SK-N-SH (cell line): ENCODE measurements around the gene SH2D3C. TPM values are rescaled to one million over a fixed set of nuclear protein-coding genes. Genes with fewer than 3 reads are reported as not detected.

Experiments
- CTCF ChIA-PET: fragments of 300-600, 350-600 bp; formaldehyde crosslinking; extraction: SDS; loops from one replicate; lab custom pipeline; 2021; lab: Yijun Ruan, JAX
- POLR2A ChIA-PET: fragments of 350-600 bp; sonication (Branson Sonifier 250); formaldehyde crosslinking; extraction: SDS; loops from one replicate; lab custom pipeline; 2020; ENCODE audit warnings: antibody characterized with exemption, inconsistent platforms; lab: Yijun Ruan, JAX
- DNase-seq: peaks from one replicate; pipeline ENCODE4 v3.0.0; 2012
- H2AFZ ChIP-seq: fragments of 200-600 bp; sonication (generic); 2 replicates; pipeline ENCODE4 v1.8.1; 2016; ENCODE audit warnings: antibody characterized with exemption, mild to moderate bottlenecking, low read depth
- H3F3A ChIP-seq: fragments of 200-600 bp; sonication (generic); replicated peaks from 2 replicates; pipeline ENCODE3; 2016; ENCODE audit warnings: antibody characterized with exemption, mild to moderate bottlenecking; ENCODE audit not compliant: insufficient read depth
- H3K27ac ChIP-seq, 2 experiments: fragments of 200-500 bp in 1 of 2; fragments of 200-600 bp in 1 of 2; sonication (Bioruptor generic) in 1 of 2; sonication (generic), shearing (Covaris generic) in 1 of 2; 2 replicates each; pipeline versions ENCODE4 v1.5.1 to v1.6.1; 2014 to 2016; ENCODE audit warnings: low read depth in 2 of 2, inconsistent platforms in 1 of 2, low read length in 1 of 2, mild to moderate bottlenecking in 1 of 2, mixed read lengths in 1 of 2
- H3K27me3 ChIP-seq: fragments of 200-600 bp; sonication (generic), shearing (Covaris generic); 2 replicates; pipeline ENCODE4 v1.6.1; 2016; ENCODE audit warnings: mixed run types; ENCODE audit not compliant: insufficient read depth
- H3K36me3 ChIP-seq, 2 experiments: fragments of 200-500 bp in 1 of 2; fragments of 200-600 bp in 1 of 2; sonication (Bioruptor generic) in 1 of 2; sonication (generic) in 1 of 2; replicated peaks in 1 of 2; 2 replicates each; pipeline versions ENCODE3 to v1.5.1; 2014 to 2016; ENCODE audit warnings: low read length in 1 of 2, mild to moderate bottlenecking in 1 of 2; ENCODE audit not compliant: insufficient read depth in 2 of 2, control insufficient read depth in 1 of 2
- H3K4me1 ChIP-seq, 2 experiments: fragments of 200-500 bp in 1 of 2; fragments of 200-600 bp in 1 of 2; sonication (Bioruptor generic) in 1 of 2; sonication (generic), shearing (Covaris generic) in 1 of 2; 2 replicates each; pipeline versions ENCODE4 v1.5.1 to v1.6.1; 2014 to 2016; ENCODE audit warnings: low read depth in 1 of 2, low read length in 1 of 2, mixed run types in 1 of 2; ENCODE audit not compliant: insufficient read depth in 2 of 2, control insufficient read depth in 1 of 2
- H3K4me2 ChIP-seq: fragments of 200-600 bp; sonication (generic), shearing (Covaris generic); 2 replicates; pipeline ENCODE4 v1.6.1; 2017; ENCODE audit warnings: mixed run types
- H3K4me3 ChIP-seq, 2 experiments: fragments of 200-500 bp in 1 of 2; fragments of 200-600 bp in 1 of 2; sonication (Bioruptor generic) in 1 of 2; sonication (generic), shearing (Covaris generic) in 1 of 2; 2 replicates each; pipeline versions ENCODE4 v1.5.1 to v1.8.1; 2014 to 2016; ENCODE audit warnings: low read depth in 2 of 2, inconsistent platforms in 1 of 2, low read length in 1 of 2, mild to moderate bottlenecking in 1 of 2, mixed read lengths in 1 of 2, moderate library complexity in 1 of 2
- H3K79me2 ChIP-seq: fragments of 200-600 bp; sonication (generic); 2 replicates; pipeline ENCODE4 v1.8.1; 2017; ENCODE audit warnings: mild to moderate bottlenecking; ENCODE audit not compliant: insufficient read depth
- H3K9ac ChIP-seq: fragments of 200-600 bp; sonication (generic); 2 replicates; pipeline ENCODE4 v1.6.1; 2017; ENCODE audit warnings: mixed run types
- H3K9me2 ChIP-seq: fragments of 200-600 bp; sonication (generic); 2 replicates; pipeline ENCODE4 v1.6.1; 2017; ENCODE audit warnings: mixed run types
- H3K9me3 ChIP-seq: fragments of 200-600 bp; sonication (generic); 2 replicates; pipeline ENCODE4 v1.6.1; 2017; ENCODE audit warnings: mixed run types, mild to moderate bottlenecking, moderate library complexity
- H4K20me1 ChIP-seq: fragments of 200-600 bp; sonication (generic); 2 replicates; pipeline ENCODE4 v1.6.1; 2017; ENCODE audit warnings: mild to moderate bottlenecking, mixed run types; ENCODE audit not compliant: insufficient read depth
- ELF1 ChIP-seq: IDR thresholded peaks from 2 replicates; pipeline ENCODE4 v1.4.0; 2012
- EP300 ChIP-seq, 2 experiments: IDR thresholded peaks; 2 replicates each; pipeline versions ENCODE4 v1.4.0 to v1.6.1; 2012; ENCODE audit warnings: borderline replicate concordance in 1 of 2, low read depth in 1 of 2, low read length in 1 of 2
- FOSL2 ChIP-seq: IDR thresholded peaks from 2 replicates; pipeline ENCODE4 v1.4.0; 2012; ENCODE audit warnings: low read depth, mild to moderate bottlenecking, moderate library complexity, borderline replicate concordance
- FOXM1 ChIP-seq: IDR thresholded peaks from 2 replicates; pipeline ENCODE4 v1.4.0; 2012; ENCODE audit warnings: low read depth, mild to moderate bottlenecking
- GABPA ChIP-seq: IDR thresholded peaks from 2 replicates; pipeline ENCODE4 v1.4.0; 2012; ENCODE audit warnings: low read depth, mild to moderate bottlenecking
- GATA2 ChIP-seq: sonication (generic); formaldehyde crosslinking; IDR thresholded peaks from 2 replicates; pipeline ENCODE4 v1.5.0; 2020; ENCODE audit warnings: mild to moderate bottlenecking, missing genetic modification reagents
- IRF3 ChIP-seq: fragments of 150-350 bp; IDR thresholded peaks from 2 replicates; pipeline ENCODE4 v1.6.1; 2016; ENCODE audit warnings: mild to moderate bottlenecking, low read depth, low read length
- JUND ChIP-seq: IDR thresholded peaks from 2 replicates; pipeline ENCODE4 v1.4.0; 2012
- MAX ChIP-seq: IDR thresholded peaks from 2 replicates; pipeline ENCODE4 v1.4.0; 2012; ENCODE audit warnings: low read depth
- NFIC ChIP-seq: IDR thresholded peaks from 2 replicates; pipeline ENCODE4 v1.4.0; 2012; ENCODE audit warnings: borderline replicate concordance
- NRF1 ChIP-seq: IDR thresholded peaks from 2 replicates; pipeline ENCODE4 v1.6.1; 2012; ENCODE audit warnings: low read depth, mild to moderate bottlenecking, low read length
- PBX3 ChIP-seq: IDR thresholded peaks from 2 replicates; pipeline ENCODE4; 2012
- RAD21 ChIP-seq: IDR thresholded peaks from 2 replicates; pipeline ENCODE4 v1.6.1; 2012; ENCODE audit warnings: mild to moderate bottlenecking, low read length
- RCOR1 ChIP-seq: fragments of 150-350 bp; IDR thresholded peaks from 2 replicates; pipeline ENCODE4 v1.6.1; 2017; ENCODE audit warnings: antibody characterized with exemption, low read length
- REST ChIP-seq: IDR thresholded peaks from 2 replicates; pipeline ENCODE4 v1.6.1; 2012; ENCODE audit warnings: mild to moderate bottlenecking, low read depth, low read length, moderate library complexity
- SIN3A ChIP-seq: IDR thresholded peaks from 2 replicates; pipeline ENCODE4 v1.6.1; 2012; ENCODE audit warnings: low read depth, mild to moderate bottlenecking, low read length, moderate library complexity, borderline replicate concordance
- SMC3 ChIP-seq: IDR thresholded peaks from 2 replicates; pipeline ENCODE4 v1.6.1; 2012; ENCODE audit warnings: low read depth, low read length, improper control_type of control experiment
- TAF1 ChIP-seq: IDR thresholded peaks from 2 replicates; pipeline ENCODE4 v1.6.1; 2012; ENCODE audit warnings: low read depth, mild to moderate bottlenecking, low read length, moderate library complexity, borderline replicate concordance
- TCF12 ChIP-seq: IDR thresholded peaks from 2 replicates; pipeline ENCODE4 v1.4.0; 2012
- TEAD4 ChIP-seq: IDR thresholded peaks from 2 replicates; pipeline ENCODE4 v1.4.0; 2012; ENCODE audit warnings: mild to moderate bottlenecking, borderline replicate concordance; ENCODE audit not compliant: insufficient read depth
- USF1 ChIP-seq: IDR thresholded peaks from 2 replicates; pipeline ENCODE4 v1.4.0; 2012; ENCODE audit warnings: low read depth, borderline replicate concordance
- YY1 ChIP-seq: IDR thresholded peaks from 2 replicates; pipeline ENCODE4 v1.4.0; 2012; ENCODE audit warnings: low read depth, mild to moderate bottlenecking
- ZBTB33 ChIP-seq: IDR thresholded peaks from 2 replicates; pipeline ENCODE4 v1.4.0; 2012; ENCODE audit warnings: low read depth, borderline replicate concordance
- WGBS: methylation state at CpG from one replicate; pipeline ENCODE4 v1.1.6; 2017; ENCODE audit warnings: low lambda C conversion rate; 5-methylcytosine and 5-hydroxymethylcytosine counted together
- polyA plus RNA-seq, 3 experiments: library from polyadenylated mRNA; depleted of rRNA; stranded (reverse); fragments of >200 nt; gene quantifications; 2 replicates each; pipeline ENCODE4 v1.2.3, GENCODE V29; 2012

The SH2D3C gene
- polyA plus RNA-seq, 1 of the 3 experiments (the other 2 are of a cell fraction) = 0.15 TPM

- Histone ChIP-seq H3K36me3 (peaks cover 0 to 3% of the 10 kb centered on the region in 2 experiments), H3K4me2 (peak within 1 kb of the TSS; percentile 91), H3K27ac (peak within 1 kb of the TSS; percentile 62 to 93), H2AFZ (peak within 1 kb of the TSS; percentile 82), H3K9me2 (no peaks in the 10 kb centered on the region), H3K27me3 (no peaks in the 10 kb centered on the region), H3K4me3 (peak within 1 kb of the TSS; percentile 79), H3K79me2 (no peaks in the 10 kb centered on the region), H3K9ac (peak within 1 kb of the TSS; percentile 65), H4K20me1 (no peaks in the 10 kb centered on the region), H3K4me1 (peaks cover 5 to 11% of the 10 kb centered on the region in 2 experiments; a peak in 1 of 4 replicates), H3K9me3 (no peaks in the 10 kb centered on the region), H3F3A (peaks cover 2% of the 10 kb centered on the region)
- peak; percentile 98 for DNase-seq
- ChIA-PET POLR2A (interaction anchor here (0.6 to 1.6 kb wide), 17 partner anchors 9 to 195 kb away, joined by 3 to 9 read pairs (median 4); partner anchors contain the start of genes CDK9, PIP5KL1 and TTC16), CTCF (interaction anchor here (0.6 to 10.7 kb wide), 93 partner anchors 9 to 366 kb away, joined by 3 to 226 read pairs (median 5); partner anchors contain the start of genes AK1, CDK9, ENG and PTRH1)
- 0% methylated on average over 10 of the region's 76 CpGs for WGBS
- TF ChIP-seq RCOR1 (peak; percentile 20; the same call in 1 of the 2 replicates), ELF1 (peak; percentile 59), JUND (no peak), REST (no peak), GATA2 (CRISPR knock-in tag) (no peak), FOXM1 (0 out of 2 replicates have a peak, but pooled peaks have one; percentile 12), TEAD4 (no peak), FOSL2 (no peak), ZBTB33 (no peak), TAF1 (peak; percentile 55), GABPA (peak; percentile 64), MAX (peak; percentile 37; the same call in 1 of the 2 replicates), TCF12 (no peak), IRF3 (no peak), EP300 (IDR thresholded peaks at IDR 0.05; ENCODE audit: borderline replicate concordance in 1 of 2, low read depth in 1 of 2, low read length in 1 of 2) (peak in 1 of 2 experiments; percentile 47; a peak in 1 of 4 replicates), PBX3 (no peak; the same call in 1 of the 2 replicates), USF1 (no peak), YY1 (peak; percentile 55; the same call in 1 of the 2 replicates), RAD21 (peak; percentile 97), NFIC (no peak), SMC3 (peak; percentile 96), SIN3A (peak; percentile 93), NRF1 (no peak)
Measured at GRCh38 chr9:127734747-127735529, 43.5 kb downstream of the SH2D3C start, which contains the start of gene TOR2A. Gene TOR2A, minus strand, starts transcription at chr9:127735294. Its CDS starts 24 bp downstream, at chr9:127735270.
